HepG2 (cell line): ENCODE measurements around the gene VARS2. TPM values are rescaled to one million over a fixed set of nuclear protein-coding genes. Genes with fewer than 3 reads are reported as not detected.

ENCODE experiments used
- BCL3 ChIP-seq: sonication (generic); formaldehyde crosslinking; IDR thresholded peaks from 2 replicates; pipeline ENCODE4 v1.5.1; 2020; ENCODE audit warnings: mild to moderate bottlenecking, missing genetic modification reagents, moderate library complexity
- CBX2 ChIP-seq, 2 experiments: fragments of 200-600 bp in 1 of 2; sonication (generic); formaldehyde crosslinking in 1 of 2; IDR thresholded peaks; 2 replicates each; pipeline versions ENCODE4 v1.7.0 to v1.8.1; 2018 to 2022; ENCODE audit warnings: low read depth in 2 of 2, low read length in 1 of 2, mild to moderate bottlenecking in 1 of 2, missing genetic modification reagents in 1 of 2
- CREB1 ChIP-seq, 2 experiments: fragments of 450-650 bp in 1 of 2; IDR thresholded peaks; 2 replicates each; pipeline ENCODE4 v1.6.1; 2016 to 2017; ENCODE audit warnings: control low read depth in 1 of 2, mild to moderate bottlenecking in 1 of 2, missing compliant biosample characterization in 1 of 2, missing genetic modification characterization in 1 of 2
- DNMT3B ChIP-seq: conservative IDR thresholded peaks from 2 replicates; pipeline ENCODE4 v1.6.1; 2016; ENCODE audit warnings: missing biosample characterization, control low read depth
- EHMT2 ChIP-seq: fragments of 200-600 bp; sonication (generic); IDR thresholded peaks from 2 replicates; pipeline ENCODE4 v1.7.0; 2017; ENCODE audit warnings: antibody characterized with exemption, low read depth, low read length, borderline replicate concordance
- MLXIP ChIP-seq: sonication (generic); formaldehyde crosslinking; IDR thresholded peaks from 2 replicates; pipeline ENCODE4 v1.9.0; 2021; ENCODE audit warnings: missing genetic modification reagents, borderline replicate concordance
- PRPF4 ChIP-seq: fragments of 200-400 bp; formaldehyde crosslinking; IDR thresholded peaks from 2 replicates; pipeline ENCODE4 v1.6.1; 2016; ENCODE audit warnings: low read length, low read depth; ENCODE audit not compliant: poor library complexity, severe bottlenecking
- SNAPC4 ChIP-seq: sonication (generic); formaldehyde crosslinking; IDR thresholded peaks from 2 replicates; pipeline ENCODE4 v1.4.0; 2020; ENCODE audit warnings: mild to moderate bottlenecking, missing genetic modification reagents
- SP2 ChIP-seq: sonication (generic); formaldehyde crosslinking; IDR thresholded peaks from 2 replicates; pipeline ENCODE4 v1.5.1; 2020; ENCODE audit warnings: mild to moderate bottlenecking, missing genetic modification reagents
- SSRP1 ChIP-seq: IDR thresholded peaks from 2 replicates; pipeline ENCODE4 v1.6.1; 2016; ENCODE audit warnings: control low read depth
- ZGPAT ChIP-seq: IDR thresholded peaks from 2 replicates; pipeline ENCODE4 v1.6.1; 2016; ENCODE audit warnings: mild to moderate bottlenecking
- ZNF414 ChIP-seq: sonication (generic); formaldehyde crosslinking; IDR thresholded peaks from 2 replicates; pipeline ENCODE4 v1.5.0; 2020; ENCODE audit warnings: missing genetic modification reagents
- ZNF549 ChIP-seq: sonication (generic); formaldehyde crosslinking; IDR thresholded peaks from 2 replicates; pipeline ENCODE4 v1.5.0; 2020; ENCODE audit warnings: missing genetic modification reagents
- ZNF766 ChIP-seq: sonication (generic); formaldehyde crosslinking; IDR thresholded peaks from 2 replicates; pipeline ENCODE4 v1.5.0; 2020; ENCODE audit warnings: missing genetic modification reagents, borderline replicate concordance
- polyA plus RNA-seq, 8 experiments: library from polyadenylated mRNA; depleted of rRNA in 3 of 8; stranded (reverse) in 7 of 8; unstranded in 1 of 8; fragments of >200 nt; fragmentation: Illumina TruSeq in 4 of 8; extraction: Trizol in 4 of 8; gene quantifications; 2 replicates each; pipeline versions ENCODE4 v1.2.1 to v1.2.3, GENCODE V29; 2011 to 2016; ENCODE audit warnings: low read depth in 4 of 8, missing spikeins in 1 of 8, mixed read lengths in 1 of 8; ENCODE audit not compliant: insufficient read depth in 1 of 8
- total RNA-seq, 5 experiments: library from RNA; depleted of rRNA; stranded (reverse); fragments of >200 nt; fragmentation: Illumina TruSeq; extraction: Trizol; gene quantifications; 2 replicates each; pipeline ENCODE4 v1.2.3, GENCODE V29; 2016; ENCODE audit warnings: low read depth in 1 of 5

VARS2 gene
- total and polyA plus RNA-seq, 2 of the 13 experiments (the other 11 are each of a cell fraction or from before 2014, with no cell fraction given) = 61.8 to 71.8 TPM

- no peak for TF ChIP-seq ZNF549 (CRISPR knock-in tag)
- no peak for TF ChIP-seq EHMT2
- 0 out of 2 replicates have a peak, but pooled peaks have one; percentile 23 for TF ChIP-seq ZGPAT (CRISPR knock-in tag)
- TF ChIP-seq ZNF766 (CRISPR knock-in tag) = no peak
- no peak for TF ChIP-seq BCL3 (CRISPR knock-in tag)
- peak; percentile 59; the same call in 1 of the 2 replicates for TF ChIP-seq ZNF414 (CRISPR knock-in tag)
- TF ChIP-seq SSRP1 = no peak
- TF ChIP-seq DNMT3B = no peak
- TF ChIP-seq MLXIP (CRISPR knock-in tag) = no peak
- TF ChIP-seq SP2 = no peak
- no peak for TF ChIP-seq CBX2 (IDR thresholded peaks at IDR 0.05; ENCODE audit: low read depth, low read length)
- no peak for TF ChIP-seq CBX2 (CRISPR knock-in tag; IDR thresholded peaks at IDR 0.05; ENCODE audit: low read depth)
- TF ChIP-seq SNAPC4 (CRISPR knock-in tag) = no peak
- TF ChIP-seq PRPF4 = no peak
- TF ChIP-seq CREB1 (IDR thresholded peaks at IDR 0.05) = no peak
- no peak for TF ChIP-seq CREB1 (CRISPR knock-in tag; IDR thresholded peaks at IDR 0.05)
These were observed 31.8 kb upstream of the VARS2 start (continued) for GRCh38 chr6:30882204-30882758.
